SHP77 (cell line): ENCODE data around the gene C1orf74.

Experiments
- DNase-seq, 2 experiments: peaks; one replicate each; lab custom pipeline; 2025; lab: John Stamatoyannopoulos, UW

The C1orf74 gene

DNA sequence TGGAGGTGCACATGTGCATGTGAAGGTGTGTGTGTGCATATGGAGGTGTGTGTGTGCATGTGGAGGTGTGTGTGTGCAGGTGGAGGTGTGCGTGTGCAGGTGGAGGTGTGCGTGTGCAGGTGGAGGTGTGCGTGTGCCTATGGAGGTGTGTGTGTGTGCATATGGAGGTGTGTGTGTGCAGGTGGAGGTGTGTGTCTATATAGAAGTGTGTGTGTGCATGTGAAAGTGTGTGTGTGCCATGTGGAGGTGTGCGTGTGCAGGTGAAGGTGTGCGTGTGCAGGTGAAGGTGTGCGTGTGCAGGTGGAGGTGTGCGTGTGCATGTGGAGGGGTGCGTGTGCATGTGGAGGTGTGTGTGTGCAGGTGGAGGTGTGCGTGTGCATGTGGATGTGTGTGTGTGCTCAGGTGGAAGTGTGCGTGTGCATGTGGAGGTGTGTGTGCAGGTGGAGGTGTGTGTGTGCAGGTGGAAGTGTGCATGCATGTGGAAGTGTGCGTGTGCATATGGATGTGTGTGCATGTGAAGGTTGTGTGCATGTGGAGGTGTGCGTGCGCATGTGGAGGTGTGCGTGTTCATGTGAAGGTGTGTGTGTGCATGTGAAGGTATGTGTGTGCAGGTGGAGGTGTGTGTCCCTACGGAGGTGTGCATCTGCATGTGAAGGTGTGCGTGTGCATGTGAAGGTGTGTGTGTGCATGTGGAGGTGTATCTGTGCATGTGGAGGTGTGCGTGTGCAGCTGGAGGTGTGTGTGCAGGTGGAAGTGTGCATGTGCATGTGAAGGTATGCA is 13.5 kb downstream of the C1orf74 start:
- DNase-seq: no peak

DNA sequence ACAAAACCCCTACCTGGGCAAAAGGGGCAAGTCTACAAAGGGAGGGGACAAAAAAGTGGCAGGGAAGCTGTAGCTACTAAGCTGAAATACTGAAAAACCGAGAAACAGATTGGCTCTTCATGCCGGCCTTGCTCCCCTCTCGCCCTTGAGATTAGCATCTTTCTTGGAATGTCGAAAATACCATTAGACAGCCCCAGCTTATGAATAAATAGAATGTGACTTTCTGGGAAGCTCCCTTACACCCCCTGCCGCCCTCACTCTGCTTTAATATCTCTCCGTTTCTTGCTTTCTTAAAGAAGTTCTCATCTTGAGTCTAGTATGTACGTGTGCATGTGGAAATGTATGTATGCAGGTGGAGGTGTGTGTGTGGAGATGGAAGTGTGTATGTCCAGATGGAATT is 14.4 kb downstream of the C1orf74 start:
- DNase-seq: no peak

DNA sequence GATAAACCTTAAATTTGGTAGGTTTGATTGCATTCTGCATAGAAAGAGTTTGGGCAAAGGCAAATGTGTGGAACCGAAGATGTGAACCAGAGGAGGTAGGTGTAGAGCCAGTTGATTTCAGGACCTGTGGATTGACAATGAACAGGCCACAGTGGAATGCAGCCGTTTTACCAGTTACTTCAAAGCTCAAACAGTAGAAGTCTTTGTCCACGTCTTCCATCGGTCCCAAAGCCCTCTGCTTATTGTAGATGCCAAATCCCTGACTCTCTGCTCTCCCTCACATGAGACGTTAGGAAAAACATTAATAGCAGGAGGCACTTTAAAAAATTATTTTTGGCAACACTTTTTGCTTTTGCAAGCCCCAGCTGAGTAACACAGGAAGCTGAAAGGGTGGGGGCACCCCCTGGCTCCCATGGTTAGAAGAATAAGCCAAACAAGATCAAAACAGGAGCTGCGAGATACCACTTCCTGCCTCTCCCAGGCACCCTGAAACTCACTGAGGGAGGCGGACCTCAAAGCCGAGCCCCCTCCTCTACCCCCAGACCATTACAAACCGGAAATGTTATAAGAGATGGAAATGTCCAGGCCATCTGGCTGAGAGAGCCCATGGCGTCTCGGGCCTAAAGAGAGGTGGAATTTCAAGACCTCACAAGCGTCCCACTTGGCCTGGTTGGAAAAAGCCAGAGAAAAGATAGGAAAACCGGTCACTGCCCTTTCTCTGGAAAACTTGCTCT is 15.0 kb downstream of the C1orf74 start:
- no peak for DNase-seq

DNA sequence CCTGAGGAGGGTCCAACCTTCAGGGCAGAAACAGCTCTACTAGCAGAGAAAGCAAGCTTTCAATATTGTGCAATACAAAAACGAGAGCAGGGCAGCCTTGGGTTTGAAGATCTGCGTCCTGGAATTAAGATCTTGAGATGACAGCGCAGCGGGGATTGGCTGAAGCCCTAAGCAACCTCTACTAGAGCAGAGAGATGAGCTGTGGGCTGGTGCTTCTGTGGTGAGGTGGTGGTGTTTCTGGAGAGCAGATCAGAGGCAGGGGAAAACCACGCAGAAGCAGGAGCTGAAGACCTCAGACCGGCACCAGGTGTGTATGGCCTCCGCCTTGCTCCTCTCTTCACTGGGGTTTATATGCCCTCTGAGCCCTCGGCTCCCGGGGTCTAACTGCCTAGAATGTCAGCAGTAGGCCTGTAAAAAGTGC is 16.0 kb downstream of the C1orf74 start:
- DNase-seq: no peak

DNA sequence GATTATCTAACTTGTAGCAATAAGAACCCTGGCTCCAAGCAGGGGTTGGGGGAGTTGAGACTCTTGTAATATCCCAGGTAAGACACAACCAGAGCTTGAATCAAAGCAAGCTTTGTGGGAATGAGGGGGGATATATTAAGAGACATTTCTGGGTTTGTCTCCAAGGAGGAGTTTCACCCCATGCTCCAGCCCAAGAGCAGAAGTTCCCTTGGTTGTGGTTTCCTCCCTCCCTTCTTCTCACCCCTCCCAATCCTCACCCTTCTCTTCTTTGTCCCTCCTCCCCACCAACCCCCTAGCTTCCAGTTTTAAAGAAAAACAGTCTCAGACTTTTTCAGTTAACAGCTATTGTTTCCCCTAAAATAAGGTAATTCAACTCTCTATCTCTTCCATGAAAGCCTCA is 16.7 kb downstream of the C1orf74 start:
- no peak for DNase-seq

DNA sequence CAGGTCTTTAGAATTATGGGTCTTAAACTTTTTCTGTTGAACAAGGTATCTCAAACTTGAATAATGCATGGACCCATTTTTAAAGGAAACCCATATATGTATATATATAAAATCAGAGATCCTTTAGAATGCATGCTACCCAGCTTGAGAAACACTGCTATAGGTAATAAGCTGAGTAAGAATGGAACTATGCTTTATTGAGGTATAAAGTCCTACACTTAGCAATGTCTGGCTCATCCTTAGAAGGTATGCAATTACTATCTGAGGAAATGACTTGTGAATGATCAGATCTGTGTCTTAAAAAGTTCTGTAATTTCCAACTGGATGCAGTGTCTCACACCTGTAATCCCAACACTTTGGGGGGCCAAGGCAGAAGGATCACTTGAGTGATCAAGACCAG is 17.3 kb downstream of the C1orf74 start:
- DNase-seq: no peak

DNA sequence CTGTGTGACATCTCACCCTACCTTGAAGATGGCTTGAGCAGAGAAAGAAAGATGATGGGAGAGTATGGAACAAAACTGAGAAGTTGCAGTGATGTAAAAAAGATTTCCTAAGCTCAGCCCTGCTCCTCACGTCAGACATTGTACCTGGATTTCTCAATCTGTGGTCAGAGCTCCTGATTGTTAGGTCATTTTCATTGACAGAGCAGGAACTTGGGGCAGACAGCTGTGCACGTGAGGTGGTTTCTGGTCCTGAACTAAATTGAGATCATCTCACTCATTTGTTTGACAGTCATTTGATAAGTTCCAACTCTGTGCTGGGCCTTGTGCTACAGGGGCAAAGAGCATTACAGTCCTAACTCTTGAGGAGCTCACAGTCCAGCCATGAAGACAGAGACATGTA is 18.3 kb downstream of the C1orf74 start:
- DNase-seq: no peak

DNA sequence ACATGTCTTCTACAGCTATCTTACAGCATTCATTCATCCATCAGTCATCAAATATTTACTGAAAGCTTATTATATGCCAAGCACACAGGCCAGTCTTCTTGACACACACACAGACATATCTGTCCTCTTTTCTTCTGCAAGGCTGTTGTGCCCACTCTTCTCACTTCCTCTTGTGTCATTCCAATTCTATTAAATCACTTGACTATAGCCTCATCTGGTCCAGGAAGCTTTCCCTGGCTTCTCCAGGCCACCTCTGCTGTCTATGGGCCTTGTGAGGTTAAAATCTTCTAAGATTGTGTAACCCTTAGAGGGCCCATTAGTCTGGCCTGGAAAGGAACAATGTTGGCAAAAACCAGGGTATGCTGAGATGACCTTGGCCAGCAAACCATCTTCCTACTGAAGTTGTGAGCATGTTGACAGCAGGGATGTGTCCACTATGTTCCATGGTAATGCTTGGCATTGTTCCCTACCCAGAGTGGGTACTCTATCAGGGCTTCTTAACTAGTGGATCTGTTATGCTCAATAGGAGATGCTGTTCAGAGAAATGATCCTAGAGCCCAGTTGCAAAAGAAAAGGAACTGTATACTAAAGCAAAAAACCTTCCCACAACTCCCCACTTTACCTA is 23.2 kb downstream of the C1orf74 start:
- DNase-seq: no peak

DNA sequence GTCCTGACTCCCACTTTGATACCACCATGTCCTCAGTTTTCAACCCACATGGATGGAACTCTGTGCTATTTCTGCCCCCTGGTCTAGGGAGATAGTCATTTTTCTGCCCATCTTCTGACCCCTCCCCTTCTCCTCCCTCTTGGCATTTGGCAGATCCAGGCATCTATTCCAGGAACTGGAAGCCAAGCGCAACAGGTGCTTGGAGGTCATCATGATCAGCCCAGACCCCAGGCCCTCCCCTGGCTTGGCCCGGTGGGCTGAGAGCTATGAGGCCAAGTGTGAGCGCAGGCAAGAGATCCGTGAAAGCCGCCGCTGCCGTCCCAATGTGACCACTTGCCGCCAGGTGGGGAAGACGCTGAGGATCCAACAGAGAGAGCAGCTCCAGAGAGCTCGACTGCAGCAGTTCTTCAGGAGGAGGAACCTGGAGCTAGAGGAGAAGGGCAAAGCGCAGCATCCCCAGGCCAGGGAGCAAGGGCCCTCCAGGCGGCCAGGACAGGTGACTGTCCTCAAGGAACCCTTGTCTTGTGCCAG is 24.5 kb downstream of the C1orf74 start:
- no peak for DNase-seq

DNA sequence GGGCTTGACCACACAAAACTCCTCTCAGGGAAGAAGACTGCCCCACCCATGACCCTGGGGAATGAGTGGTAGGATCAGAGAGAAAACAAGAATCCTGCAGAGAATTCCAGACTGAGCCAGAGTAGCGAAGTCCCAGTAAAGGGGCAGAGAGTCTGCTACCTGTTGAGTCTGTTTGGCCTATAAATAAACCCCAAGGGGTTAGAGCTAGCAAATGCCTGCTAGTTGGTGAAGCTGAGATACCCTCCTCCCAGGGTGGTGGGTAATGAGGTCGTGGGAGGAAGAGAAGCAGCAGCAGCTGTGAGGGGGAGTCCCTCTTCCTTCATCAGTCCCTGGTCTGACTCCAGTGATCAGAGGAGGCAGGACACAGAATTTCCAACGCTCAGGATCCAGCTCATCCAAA is 26.0 kb downstream of the C1orf74 start:
- DNase-seq: no peak

DNA sequence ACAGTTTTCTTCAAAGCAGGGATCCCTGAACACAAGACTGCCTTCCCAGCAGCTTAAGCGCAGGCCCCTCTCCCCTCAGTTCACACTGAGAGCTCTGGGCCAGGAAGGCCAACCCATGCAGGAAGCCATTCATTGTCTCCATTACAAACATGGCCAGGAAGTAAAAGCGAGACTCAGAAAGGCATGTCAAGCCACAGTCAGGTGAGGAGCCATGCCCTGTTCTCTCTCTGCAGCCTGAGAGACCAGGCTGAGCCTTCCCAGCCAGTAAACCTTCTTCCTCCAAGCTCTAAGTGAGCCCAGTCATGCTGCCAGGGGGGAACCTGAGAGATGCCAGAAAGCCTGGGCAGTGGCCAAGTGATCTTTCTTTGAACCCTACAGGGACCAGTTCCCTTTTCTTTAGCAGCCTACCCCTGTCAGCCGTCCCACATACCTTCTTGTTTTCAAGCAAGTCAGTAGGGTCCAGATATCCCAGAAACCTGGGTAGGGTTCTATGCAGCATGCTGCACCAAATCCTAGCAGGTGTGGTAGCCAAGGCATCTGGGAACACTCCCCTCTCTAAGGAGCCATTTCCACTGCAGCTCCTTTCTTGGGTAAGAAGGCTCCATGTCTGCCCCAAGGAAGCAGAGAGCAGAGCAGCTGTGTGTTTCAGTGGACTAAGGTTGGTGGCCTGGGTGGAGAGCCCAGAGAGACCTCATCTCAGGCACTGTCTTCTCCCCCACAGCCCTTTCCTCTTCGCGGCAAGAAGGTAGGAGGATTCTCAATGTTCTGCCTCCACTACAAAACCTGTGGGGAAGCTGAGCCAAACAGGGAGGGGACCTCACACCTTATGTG is 27.5 kb downstream of the C1orf74 start:
- no peak for DNase-seq

DNA sequence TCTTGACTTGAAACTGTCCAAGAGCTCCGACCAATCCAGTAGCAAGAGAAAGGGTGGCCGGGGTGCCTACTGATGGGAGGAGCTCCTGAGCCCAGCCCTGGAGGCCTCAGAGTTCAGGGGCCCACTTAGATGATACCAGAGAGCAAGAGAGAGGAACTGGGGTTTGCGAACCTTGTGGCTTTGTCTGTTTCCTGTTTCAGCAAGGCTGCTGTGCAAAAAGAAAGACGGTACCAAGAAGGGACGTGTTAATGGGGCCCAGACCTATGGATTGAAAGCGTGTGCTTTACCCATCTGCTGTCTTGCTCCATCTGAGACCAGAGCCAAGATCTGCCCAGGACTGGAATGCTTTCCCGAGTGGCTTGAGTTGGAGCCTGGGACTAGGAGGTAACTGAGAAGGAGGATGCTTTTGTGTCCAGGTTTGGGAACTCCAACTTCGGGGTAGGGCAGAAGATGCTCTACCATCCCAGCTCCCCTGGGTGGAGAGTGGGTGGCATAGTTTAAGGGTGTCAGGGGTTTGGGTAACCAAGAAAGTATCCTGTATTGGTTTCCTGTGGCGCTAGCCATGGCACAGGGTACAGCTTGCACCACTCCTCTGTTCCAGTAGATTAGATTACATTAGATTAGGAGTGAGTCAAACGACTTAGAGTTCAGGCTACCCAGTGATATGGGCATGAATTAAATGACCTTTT is 28.3 kb downstream of the C1orf74 start, which contains the start of gene TRAF3IP3:
TSS of gene TRAF3IP3 (plus strand) at position 128 of the 689 bp plus-strand sequence. CDS start 3,987 bp downstream, outside the sequence.
- DNase-seq: no peak

DNA sequence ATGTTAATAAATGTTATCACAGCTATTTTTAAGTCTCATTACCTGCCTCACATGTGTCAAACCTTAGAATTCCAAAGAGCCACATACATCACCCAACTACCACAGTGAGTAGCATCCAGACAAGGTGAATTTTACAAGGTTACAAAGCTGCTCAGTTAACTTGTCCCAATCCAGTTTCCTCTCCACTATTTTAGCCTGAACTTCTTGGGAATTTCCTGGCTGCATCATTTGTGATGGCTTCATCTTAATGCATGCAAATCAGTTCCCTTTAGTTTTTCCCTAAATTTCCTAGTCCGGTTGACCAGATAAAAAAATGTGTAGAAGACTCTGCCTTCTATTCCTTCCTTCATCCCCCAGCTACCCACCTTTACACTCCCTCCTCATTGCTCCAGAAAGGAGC is 29.1 kb downstream of the C1orf74 start:
- no peak for DNase-seq

DNA sequence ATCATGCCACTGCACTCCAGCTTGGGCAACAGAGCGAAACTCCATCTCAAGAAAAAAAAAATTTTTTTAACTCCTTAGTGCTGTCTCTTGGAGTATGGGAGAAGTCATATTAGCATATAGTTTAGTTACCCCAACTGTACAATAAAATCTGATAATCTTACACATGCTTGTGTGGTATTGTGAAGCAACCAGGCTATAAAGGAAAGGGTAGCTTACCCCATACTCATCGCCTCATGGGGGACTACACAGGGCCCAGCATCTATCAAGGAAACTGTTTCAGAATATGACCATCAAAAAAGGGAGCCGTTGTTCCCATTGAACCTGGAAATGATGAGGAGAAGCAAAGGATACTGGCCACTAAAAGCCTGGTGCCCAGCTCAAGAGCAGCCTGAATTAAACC is 31.5 kb downstream of the C1orf74 start:
- no peak for DNase-seq

DNA sequence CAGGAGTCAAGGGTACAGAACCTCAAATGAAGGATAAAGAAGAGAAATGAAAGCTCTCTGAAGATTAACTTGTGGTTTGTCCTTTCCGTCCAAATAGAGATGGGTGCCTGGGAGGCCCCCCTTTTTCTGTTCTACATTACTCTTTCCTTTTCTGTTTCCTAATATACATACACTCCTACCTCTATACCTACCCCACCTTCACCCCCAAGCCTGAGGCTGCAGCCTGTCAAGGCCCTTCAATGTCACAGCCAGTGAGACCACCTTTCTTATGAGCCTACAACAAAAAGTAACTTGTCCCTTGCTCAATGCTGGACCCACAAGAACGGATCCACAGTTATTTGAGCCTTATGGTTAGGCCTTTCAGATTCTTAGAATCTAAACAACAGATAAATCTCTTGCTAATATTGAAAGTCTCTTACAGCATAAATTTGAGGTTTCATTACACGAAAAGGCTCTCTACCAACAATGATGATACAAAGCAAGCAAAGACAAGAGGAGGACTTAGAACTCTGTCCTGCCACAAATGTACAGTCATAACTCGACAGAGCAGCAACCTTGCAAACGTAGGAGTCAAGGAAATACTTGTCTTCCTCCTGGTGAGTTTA is 32.6 kb downstream of the C1orf74 start:
- DNase-seq: no peak

DNA sequence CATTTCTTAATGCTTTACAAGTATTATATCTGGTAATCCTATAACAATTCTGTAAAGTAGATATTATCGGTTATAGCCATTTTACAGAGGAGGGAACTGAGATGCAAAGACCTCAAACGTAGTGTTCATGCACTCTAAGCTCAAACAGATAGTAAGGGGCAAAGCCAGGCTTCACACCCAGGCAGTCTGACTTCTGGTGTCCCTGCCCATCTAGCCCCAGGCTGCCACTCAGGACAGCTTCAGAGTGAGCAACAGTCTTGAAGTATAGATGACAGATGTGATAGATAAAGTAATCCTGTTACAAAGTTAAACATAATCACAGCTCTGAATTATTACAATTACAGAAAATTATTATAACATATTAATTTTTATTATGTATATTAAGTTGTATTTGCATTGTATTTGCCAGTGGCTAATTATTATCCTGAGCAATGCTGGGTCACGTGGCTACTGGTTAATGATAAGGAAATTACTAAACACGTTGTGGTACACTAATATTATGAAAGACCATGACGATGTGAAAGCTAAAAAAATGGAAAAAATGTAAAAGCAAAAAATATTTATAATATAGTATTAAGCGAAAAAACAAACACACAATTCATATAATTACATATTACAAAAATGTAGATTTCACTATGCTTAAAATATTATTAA is 34.6 kb downstream of the C1orf74 start:
- DNase-seq: no peak

DNA sequence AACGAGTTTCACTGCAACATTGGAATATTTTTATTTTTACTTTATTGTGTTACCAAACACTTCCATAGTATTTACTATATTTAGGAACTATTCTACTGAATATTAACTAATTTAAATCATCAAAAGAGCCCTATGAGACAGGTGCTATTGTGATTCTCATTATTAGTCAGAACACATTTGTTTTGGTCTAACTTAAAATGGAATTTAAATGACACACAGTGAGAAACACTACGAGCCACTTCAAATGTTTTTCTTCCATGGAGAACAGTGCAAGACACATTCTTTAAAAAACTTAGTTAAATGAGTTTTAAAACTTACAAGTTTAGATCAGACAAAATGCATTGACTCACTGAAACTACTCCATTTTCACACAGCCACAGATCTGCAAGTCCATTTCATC is 35.2 kb downstream of the C1orf74 start:
- DNase-seq: no peak

DNA sequence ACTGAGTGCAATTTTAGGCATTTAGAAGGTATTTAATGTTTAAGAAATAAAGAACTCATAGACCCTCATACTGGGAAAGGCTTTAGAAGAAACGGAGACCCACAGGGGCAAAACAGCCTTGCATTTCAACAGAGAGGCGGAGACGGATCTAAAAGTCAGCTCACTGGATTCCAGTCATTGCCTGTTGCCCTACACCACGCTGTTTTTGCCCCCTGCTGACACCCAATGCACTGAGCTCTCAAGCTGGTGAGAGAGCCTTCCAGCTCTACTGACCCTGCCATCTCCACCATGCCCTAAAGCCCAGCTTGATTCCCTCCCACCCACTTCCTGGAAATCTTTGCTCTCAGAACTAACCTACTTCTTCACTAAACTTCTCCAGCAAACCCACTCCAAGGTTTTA is 35.7 kb downstream of the C1orf74 start:
- DNase-seq: no peak

DNA sequence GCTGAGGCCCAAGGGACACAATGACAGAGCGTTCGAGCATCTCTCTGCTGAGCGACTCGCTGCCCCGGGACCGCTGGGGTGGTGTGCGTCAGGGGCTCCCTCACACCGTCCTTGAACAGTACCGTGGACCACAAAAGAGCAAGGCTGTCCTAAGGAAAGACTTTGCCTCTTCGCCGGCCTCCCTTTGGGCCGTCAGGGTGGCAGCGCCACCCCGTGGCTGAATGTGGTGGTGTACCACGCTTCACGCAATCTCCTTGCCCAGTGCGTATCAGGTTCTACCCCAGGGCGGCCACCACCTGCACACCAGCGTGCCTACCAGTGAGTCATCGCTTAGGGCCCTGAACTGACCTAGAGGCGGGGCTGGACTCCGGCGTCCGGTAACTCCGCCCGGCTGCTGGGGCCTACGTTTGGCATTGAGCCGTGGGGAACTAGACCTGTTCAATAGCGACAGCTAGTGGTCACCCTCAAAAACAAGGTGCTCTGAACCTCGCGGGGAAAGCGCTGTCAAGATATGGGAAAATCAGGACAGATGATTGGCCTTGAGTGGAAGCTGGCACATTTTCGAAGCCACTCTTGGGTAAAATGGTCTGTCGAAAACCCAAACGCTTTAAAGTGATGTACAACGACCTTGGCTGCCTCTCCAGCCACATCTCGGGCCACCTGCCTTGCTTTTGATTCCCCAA is 36.6 kb downstream of the C1orf74 start:
- DNase-seq: peak; percentile 82 to 85
